Measurements from ENCODE around the gene WDR3. TPM values are rescaled to one million over a fixed set of nuclear protein-coding genes. Genes with fewer than 3 reads are reported as not detected.

WDR3 gene
- polyA plus RNA-seq, 1 donor from 2014 or later = 20.6 TPM

- no peak for TF ChIP-seq EZH2 (IDR thresholded peaks at IDR 0.05; ENCODE audit: borderline replicate concordance, insufficient read depth, low read length, poor library complexity, severe bottlenecking)
- TF ChIP-seq POLR2AphosphoS5 (IDR thresholded peaks at IDR 0.05) = no peak
- no peak for TF ChIP-seq SMC3 (conservative IDR thresholded peaks at IDR 0.05; ENCODE audit: poor library complexity)
- no peak for TF ChIP-seq CTCF (IDR thresholded peaks at IDR 0.05; ENCODE audit: poor library complexity, severe bottlenecking)
- Histone ChIP-seq H4K20me1 (ENCODE audit: insufficient read depth) (no peaks in the 10 kb centered on the region), H2AFZ (ENCODE audit: low read depth, low read length) (no peak overlapping the region), H3K4me3 (ENCODE audit: low read length) (no peak overlapping the region), H3K27ac (ENCODE audit: low read length) (no peak overlapping the region), H3K9me2 (ENCODE audit: insufficient read depth, low read length) (no peaks in the 10 kb centered on the region), H3K9ac (ENCODE audit: low read length) (no peak overlapping the region), H3K4me2 (ENCODE audit: low read length) (no peak overlapping the region), H3K9me3 (ENCODE audit: low read length) (no peaks in the 10 kb centered on the region), H3K79me2 (replicated peaks; ENCODE audit: insufficient read depth, low read length) (no peaks in the 10 kb centered on the region), H3F3A (ENCODE audit: insufficient read depth, low read length, poor library complexity, severe bottlenecking) (no peaks in the 10 kb centered on the region), H3K36me3 (ENCODE audit: insufficient read depth, low read length) (peaks cover 13% of the 10 kb centered on the region), H3K27me3 (ENCODE audit: insufficient read depth, low read depth, low read length) (no peaks in the 10 kb centered on the region)
Observed at GRCh38 chr1:117905019-117905418, 24.5 kb upstream of the WDR3 start.

GRCh38 chr1:117911051-117911450 lies 18.5 kb upstream of the WDR3 start:
- Histone ChIP-seq H4K20me1 (ENCODE audit: insufficient read depth) (no peaks in the 10 kb centered on the region), H2AFZ (ENCODE audit: low read depth, low read length) (no peak overlapping the region), H3K27ac (ENCODE audit: low read length) (no peak overlapping the region), H3K9me3 (ENCODE audit: low read length) (no peaks in the 10 kb centered on the region), H3K4me2 (ENCODE audit: low read length) (no peak overlapping the region), H3K4me3 (ENCODE audit: low read length) (no peak overlapping the region), H3K79me2 (replicated peaks; ENCODE audit: insufficient read depth, low read length) (no peaks in the 10 kb centered on the region), H3F3A (ENCODE audit: insufficient read depth, low read length, poor library complexity, severe bottlenecking) (no peaks in the 10 kb centered on the region), H3K27me3 (ENCODE audit: insufficient read depth, low read depth, low read length) (no peaks in the 10 kb centered on the region), H3K9ac (ENCODE audit: low read length) (no peak overlapping the region), H3K9me2 (ENCODE audit: insufficient read depth, low read length) (no peaks in the 10 kb centered on the region), H3K36me3 (ENCODE audit: insufficient read depth, low read length) (peaks cover 9% of the 10 kb centered on the region)
- TF ChIP-seq POLR2AphosphoS5 (IDR thresholded peaks at IDR 0.05) (no peak), SMC3 (conservative IDR thresholded peaks at IDR 0.05; ENCODE audit: poor library complexity) (no peak), REST (IDR thresholded peaks at IDR 0.05; ENCODE audit: borderline replicate concordance) (no peak), TAF1 (IDR thresholded peaks at IDR 0.05; ENCODE audit: low read depth) (no peak), CTCF (IDR thresholded peaks at IDR 0.05; ENCODE audit: poor library complexity, severe bottlenecking) (no peak), RAD21 (conservative IDR thresholded peaks at IDR 0.05) (no peak), EZH2 (IDR thresholded peaks at IDR 0.05; ENCODE audit: borderline replicate concordance, insufficient read depth, low read length, poor library complexity, severe bottlenecking) (no peak), EP300 (conservative IDR thresholded peaks at IDR 0.05; ENCODE audit: poor library complexity, severe bottlenecking) (no peak)

Measured in neural cell (in vitro differentiated cells).